GM23338 (cell line): ENCODE data around the gene CDCA7L. TPM values are rescaled to one million over a fixed set of nuclear protein-coding genes. Genes with fewer than 3 reads are reported as not detected.

ENCODE experiments used
- ATAC-seq: fragments of 200-7000 bp; cut with Tn5 transposase; 3 replicates; pipeline ENCODE4 v1.9.1; 2020
- DNase-seq: peaks from one replicate; pipeline ENCODE4 v3.0.0-alpha.2; 2015; ENCODE audit warnings: low spot score
- H2AFZ ChIP-seq: fragments of 200-600 bp; sonication (generic); 2 replicates; pipeline ENCODE4 v1.8.0; 2016; ENCODE audit warnings: antibody characterized with exemption, mild to moderate bottlenecking, moderate library complexity
- H3F3A ChIP-seq: fragments of 200-600 bp; sonication (generic); replicated peaks from 2 replicates; pipeline ENCODE4 v1.8.0; 2017; ENCODE audit warnings: antibody characterized with exemption, mixed run types, low read depth
- H3K27ac ChIP-seq: fragments of 200-600 bp; sonication (generic); 2 replicates; pipeline ENCODE4 v1.6.1; 2016; ENCODE audit warnings: low read depth
- H3K27me3 ChIP-seq: fragments of 200-600 bp; sonication (generic); 2 replicates; pipeline ENCODE4 v1.8.0; 2016; ENCODE audit warnings: mild to moderate bottlenecking, mixed run types, moderate library complexity; ENCODE audit not compliant: insufficient read depth
- H3K36me3 ChIP-seq: fragments of 200-600 bp; sonication (generic); 2 replicates; pipeline ENCODE4 v1.8.0; 2016; ENCODE audit warnings: mild to moderate bottlenecking; ENCODE audit not compliant: insufficient read depth
- H3K4me1 ChIP-seq: fragments of 200-600 bp; sonication (generic); 2 replicates; pipeline ENCODE4 v1.8.0; 2016; ENCODE audit warnings: mild to moderate bottlenecking, moderate library complexity; ENCODE audit not compliant: insufficient read depth
- H3K4me2 ChIP-seq: fragments of 200-600 bp; sonication (generic); 2 replicates; pipeline ENCODE4 v1.7.1; 2017; ENCODE audit warnings: mixed run types
- H3K4me3 ChIP-seq: fragments of 200-600 bp; sonication (generic); 2 replicates; pipeline ENCODE4 v1.6.1; 2016; ENCODE audit warnings: mixed run types
- H3K79me2 ChIP-seq: fragments of 200-600 bp; sonication (generic); replicated peaks from 2 replicates; pipeline ENCODE4 v1.8.0; 2017; ENCODE audit warnings: mild to moderate bottlenecking; ENCODE audit not compliant: insufficient read depth
- H3K9me2 ChIP-seq: fragments of 200-600 bp; sonication (generic); 2 replicates; pipeline ENCODE4 v1.8.0; 2017; ENCODE audit not compliant: insufficient read depth
- H4K20me1 ChIP-seq: fragments of 200-600 bp; sonication (generic); replicated peaks from 2 replicates; pipeline ENCODE4 v1.8.0; 2017; ENCODE audit warnings: mild to moderate bottlenecking; ENCODE audit not compliant: insufficient read depth
- H3K27ac Mint-ChIP-seq: 2 replicates; pipeline ENCODE4 v1.8.0; 2020; ENCODE audit warnings: inconsistent platforms, mild to moderate bottlenecking, moderate library complexity, mixed read lengths
- H3K27me3 Mint-ChIP-seq: 3 replicates; pipeline ENCODE4 v1.8.0; 2022; ENCODE audit warnings: low read depth, mild to moderate bottlenecking, moderate library complexity, mixed read lengths, inconsistent platforms; ENCODE audit not compliant: insufficient read depth, poor library complexity
- H3K36me3 Mint-ChIP-seq: 3 replicates; pipeline ENCODE4 v1.8.0; 2021; ENCODE audit warnings: low read depth, mild to moderate bottlenecking, inconsistent platforms, moderate library complexity, mixed read lengths
- H3K4me1 Mint-ChIP-seq: 3 replicates; pipeline ENCODE4 v1.8.0; 2020; ENCODE audit warnings: mild to moderate bottlenecking, inconsistent platforms, mixed read lengths
- H3K4me3 Mint-ChIP-seq: 3 replicates; pipeline ENCODE4 v1.8.0; 2021; ENCODE audit warnings: moderate library complexity, mild to moderate bottlenecking, inconsistent platforms, mixed read lengths
- H3K9me3 Mint-ChIP-seq: 3 replicates; pipeline ENCODE4 v1.8.0; 2020; ENCODE audit warnings: moderate library complexity, mild to moderate bottlenecking, inconsistent platforms, mixed read lengths
- CREB1 ChIP-seq: fragments of 250-450 bp; sonication (Bioruptor Pico); IDR thresholded peaks from 2 replicates; pipeline ENCODE4 v1.5.0; 2020; ENCODE audit warnings: low read depth, mild to moderate bottlenecking, moderate library complexity
- polyA plus RNA-seq: library from polyadenylated mRNA; unstranded; fragments of >200 nt; fragmentation: Nextera tagmentation; extraction: Ambion mirVana; gene quantifications from 2 replicates; pipeline ENCODE4 v1.2.1, GENCODE V29; 2016
- total RNA-seq: library from RNA; depleted of rRNA; stranded (reverse); fragments of >200 nt; shearing (Covaris generic); gene quantifications from 2 replicates; pipeline ENCODE4 v1.2.3, GENCODE V29; 2014
- TF ChIP-seq, protein P1 (sequence below): fragments of 250-450 bp; sonication (Bioruptor Pico); IDR thresholded peaks from 2 replicates; pipeline ENCODE4 v1.5.0; 2020; ENCODE audit warnings: mild to moderate bottlenecking, moderate library complexity
- TF ChIP-seq, protein P2 (sequence below): IDR thresholded peaks from one replicate; pipeline ENCODE4 v1.6.1; 2018; ENCODE audit warnings: antibody characterized with exemption; ENCODE audit not compliant: unreplicated experiment

CDCA7L gene
- total and polyA plus RNA-seq, 2 experiments from 2014 or later, result 174 to 187 TPM

DNA sequence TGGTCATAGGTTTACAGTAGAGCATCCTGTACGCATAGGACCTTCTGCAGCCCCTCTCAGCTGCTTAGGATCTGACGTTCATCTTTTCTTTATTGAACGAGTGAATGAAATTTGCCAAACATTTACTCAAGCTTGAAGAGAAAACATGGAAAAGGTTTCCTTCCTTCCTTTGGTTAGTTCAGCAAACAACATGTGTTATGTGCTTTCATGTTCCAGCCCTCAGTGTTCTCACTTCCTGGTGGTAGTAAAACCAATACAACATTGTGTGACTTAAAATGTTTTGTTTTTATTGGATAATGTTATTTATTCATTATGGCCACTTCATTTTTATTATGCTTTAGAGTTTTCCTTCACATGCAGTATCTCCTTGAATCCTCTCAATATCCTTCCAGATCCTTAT is 1.4 kb upstream of the CDCA7L start:
- no peak for DNase-seq
- Histone ChIP-seq H3F3A (no peaks in the 10 kb centered on the region), H3K27me3 (no peaks in the 10 kb centered on the region), H2AFZ (no peak overlapping the region), H3K4me3 (no peak overlapping the region), H3K4me2 (no peak overlapping the region), H3K79me2 (peaks cover 31% of the 10 kb centered on the region), H3K36me3 (no peaks in the 10 kb centered on the region), H3K27ac (no peak overlapping the region), H3K4me1 (peaks cover 28% of the 10 kb centered on the region), H3K9me2 (no peaks in the 10 kb centered on the region), H4K20me1 (peaks cover 18% of the 10 kb centered on the region)
- TF ChIP-seq, protein P1, sequence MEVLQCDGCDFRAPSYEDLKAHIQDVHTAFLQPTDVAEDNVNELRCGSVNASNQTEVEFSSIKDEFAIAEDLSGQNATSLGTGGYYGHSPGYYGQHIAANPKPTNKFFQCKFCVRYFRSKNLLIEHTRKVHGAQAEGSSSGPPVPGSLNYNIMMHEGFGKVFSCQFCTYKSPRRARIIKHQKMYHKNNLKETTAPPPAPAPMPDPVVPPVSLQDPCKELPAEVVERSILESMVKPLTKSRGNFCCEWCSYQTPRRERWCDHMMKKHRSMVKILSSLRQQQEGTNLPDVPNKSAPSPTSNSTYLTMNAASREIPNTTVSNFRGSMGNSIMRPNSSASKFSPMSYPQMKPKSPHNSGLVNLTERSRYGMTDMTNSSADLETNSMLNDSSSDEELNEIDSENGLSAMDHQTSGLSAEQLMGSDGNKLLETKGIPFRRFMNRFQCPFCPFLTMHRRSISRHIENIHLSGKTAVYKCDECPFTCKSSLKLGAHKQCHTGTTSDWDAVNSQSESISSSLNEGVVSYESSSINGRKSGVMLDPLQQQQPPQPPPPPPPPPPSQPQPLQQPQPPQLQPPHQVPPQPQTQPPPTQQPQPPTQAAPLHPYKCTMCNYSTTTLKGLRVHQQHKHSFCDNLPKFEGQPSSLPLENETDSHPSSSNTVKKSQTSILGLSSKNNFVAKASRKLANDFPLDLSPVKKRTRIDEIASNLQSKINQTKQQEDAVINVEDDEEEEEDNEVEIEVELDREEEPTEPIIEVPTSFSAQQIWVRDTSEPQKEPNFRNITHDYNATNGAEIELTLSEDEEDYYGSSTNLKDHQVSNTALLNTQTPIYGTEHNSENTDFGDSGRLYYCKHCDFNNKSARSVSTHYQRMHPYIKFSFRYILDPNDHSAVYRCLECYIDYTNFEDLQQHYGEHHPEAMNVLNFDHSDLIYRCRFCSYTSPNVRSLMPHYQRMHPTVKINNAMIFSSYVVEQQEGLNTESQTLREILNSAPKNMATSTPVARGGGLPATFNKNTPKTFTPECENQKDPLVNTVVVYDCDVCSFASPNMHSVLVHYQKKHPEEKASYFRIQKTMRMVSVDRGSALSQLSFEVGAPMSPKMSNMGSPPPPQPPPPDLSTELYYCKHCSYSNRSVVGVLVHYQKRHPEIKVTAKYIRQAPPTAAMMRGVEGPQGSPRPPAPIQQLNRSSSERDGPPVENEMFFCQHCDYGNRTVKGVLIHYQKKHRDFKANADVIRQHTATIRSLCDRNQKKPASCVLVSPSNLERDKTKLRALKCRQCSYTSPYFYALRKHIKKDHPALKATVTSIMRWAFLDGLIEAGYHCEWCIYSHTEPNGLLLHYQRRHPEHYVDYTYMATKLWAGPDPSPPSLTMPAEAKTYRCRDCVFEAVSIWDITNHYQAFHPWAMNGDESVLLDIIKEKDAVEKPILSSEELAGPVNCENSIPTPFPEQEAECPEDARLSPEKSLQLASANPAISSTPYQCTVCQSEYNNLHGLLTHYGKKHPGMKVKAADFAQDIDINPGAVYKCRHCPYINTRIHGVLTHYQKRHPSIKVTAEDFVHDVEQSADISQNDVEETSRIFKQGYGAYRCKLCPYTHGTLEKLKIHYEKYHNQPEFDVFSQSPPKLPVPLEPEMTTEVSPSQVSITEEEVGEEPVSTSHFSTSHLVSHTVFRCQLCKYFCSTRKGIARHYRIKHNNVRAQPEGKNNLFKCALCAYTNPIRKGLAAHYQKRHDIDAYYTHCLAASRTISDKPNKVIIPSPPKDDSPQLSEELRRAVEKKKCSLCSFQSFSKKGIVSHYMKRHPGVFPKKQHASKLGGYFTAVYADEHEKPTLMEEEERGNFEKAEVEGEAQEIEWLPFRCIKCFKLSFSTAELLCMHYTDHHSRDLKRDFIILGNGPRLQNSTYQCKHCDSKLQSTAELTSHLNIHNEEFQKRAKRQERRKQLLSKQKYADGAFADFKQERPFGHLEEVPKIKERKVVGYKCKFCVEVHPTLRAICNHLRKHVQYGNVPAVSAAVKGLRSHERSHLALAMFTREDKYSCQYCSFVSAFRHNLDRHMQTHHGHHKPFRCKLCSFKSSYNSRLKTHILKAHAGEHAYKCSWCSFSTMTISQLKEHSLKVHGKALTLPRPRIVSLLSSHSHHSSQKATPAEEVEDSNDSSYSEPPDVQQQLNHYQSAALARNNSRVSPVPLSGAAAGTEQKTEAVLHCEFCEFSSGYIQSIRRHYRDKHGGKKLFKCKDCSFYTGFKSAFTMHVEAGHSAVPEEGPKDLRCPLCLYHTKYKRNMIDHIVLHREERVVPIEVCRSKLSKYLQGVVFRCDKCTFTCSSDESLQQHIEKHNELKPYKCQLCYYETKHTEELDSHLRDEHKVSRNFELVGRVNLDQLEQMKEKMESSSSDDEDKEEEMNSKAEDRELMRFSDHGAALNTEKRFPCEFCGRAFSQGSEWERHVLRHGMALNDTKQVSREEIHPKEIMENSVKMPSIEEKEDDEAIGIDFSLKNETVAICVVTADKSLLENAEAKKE (CRISPR knock-in tag), result no peak
- TF ChIP-seq CREB1 (CRISPR knock-in tag), result no peak
- TF ChIP-seq, protein P2, sequence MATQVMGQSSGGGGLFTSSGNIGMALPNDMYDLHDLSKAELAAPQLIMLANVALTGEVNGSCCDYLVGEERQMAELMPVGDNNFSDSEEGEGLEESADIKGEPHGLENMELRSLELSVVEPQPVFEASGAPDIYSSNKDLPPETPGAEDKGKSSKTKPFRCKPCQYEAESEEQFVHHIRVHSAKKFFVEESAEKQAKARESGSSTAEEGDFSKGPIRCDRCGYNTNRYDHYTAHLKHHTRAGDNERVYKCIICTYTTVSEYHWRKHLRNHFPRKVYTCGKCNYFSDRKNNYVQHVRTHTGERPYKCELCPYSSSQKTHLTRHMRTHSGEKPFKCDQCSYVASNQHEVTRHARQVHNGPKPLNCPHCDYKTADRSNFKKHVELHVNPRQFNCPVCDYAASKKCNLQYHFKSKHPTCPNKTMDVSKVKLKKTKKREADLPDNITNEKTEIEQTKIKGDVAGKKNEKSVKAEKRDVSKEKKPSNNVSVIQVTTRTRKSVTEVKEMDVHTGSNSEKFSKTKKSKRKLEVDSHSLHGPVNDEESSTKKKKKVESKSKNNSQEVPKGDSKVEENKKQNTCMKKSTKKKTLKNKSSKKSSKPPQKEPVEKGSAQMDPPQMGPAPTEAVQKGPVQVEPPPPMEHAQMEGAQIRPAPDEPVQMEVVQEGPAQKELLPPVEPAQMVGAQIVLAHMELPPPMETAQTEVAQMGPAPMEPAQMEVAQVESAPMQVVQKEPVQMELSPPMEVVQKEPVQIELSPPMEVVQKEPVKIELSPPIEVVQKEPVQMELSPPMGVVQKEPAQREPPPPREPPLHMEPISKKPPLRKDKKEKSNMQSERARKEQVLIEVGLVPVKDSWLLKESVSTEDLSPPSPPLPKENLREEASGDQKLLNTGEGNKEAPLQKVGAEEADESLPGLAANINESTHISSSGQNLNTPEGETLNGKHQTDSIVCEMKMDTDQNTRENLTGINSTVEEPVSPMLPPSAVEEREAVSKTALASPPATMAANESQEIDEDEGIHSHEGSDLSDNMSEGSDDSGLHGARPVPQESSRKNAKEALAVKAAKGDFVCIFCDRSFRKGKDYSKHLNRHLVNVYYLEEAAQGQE, result no peak
- H3K9me3 Mint-ChIP-seq, result no peaks in the 10 kb centered on the region
- H3K27ac Mint-ChIP-seq, result no peak overlapping the region
- 0 out of 3 replicates have a peak, but pooled peaks cover 5% of the 10 kb centered on the region for H3K36me3 Mint-ChIP-seq
- H3K4me3 Mint-ChIP-seq, result no peak overlapping the region
- peaks cover 2% of the 10 kb centered on the region for H3K27me3 Mint-ChIP-seq
- H3K4me1 Mint-ChIP-seq, result peaks cover 32% of the 10 kb centered on the region
- no peak for ATAC-seq
